Inferior parietal cortex (tissue), 1 donor: ENCODE results near the gene BCL2L11.
A peak's percentile ranks its signal among the peaks of the same experiment; 100 is the strongest.

Source experiments
- DNase-seq: peaks from one replicate; pipeline ENCODE4 v3.0.0-alpha.2; 2016; ENCODE audit errors: extremely low spot score

Gene BCL2L11

GRCh38 chr2:111117598-111118480 is 2.9 kb upstream of the BCL2L11 start:
- peak; percentile 22 for DNase-seq

- DNase-seq, result no peak
These were observed 2.2 kb upstream of the BCL2L11 start for GRCh38 chr2:111118481-111118980.

GRCh38 chr2:111118981-111119821 is 1.5 kb upstream of the BCL2L11 start:
- no peak for DNase-seq

- DNase-seq, result no peak
These were observed 877 bp upstream of the BCL2L11 start for GRCh38 chr2:111119822-111120252.

- DNase-seq, result peak; percentile 42
These were observed 514 bp downstream of the BCL2L11 start for GRCh38 chr2:111121028-111121827.

GRCh38 chr2:111121828-111122630 is 1.3 kb downstream of the BCL2L11 start:
- peak; percentile 87 for DNase-seq

- DNase-seq, result peak; percentile 48
These were observed 2.1 kb downstream of the BCL2L11 start for GRCh38 chr2:111122631-111123421.

GRCh38 chr2:111123751-111124150 is 3.0 kb downstream of the BCL2L11 start:
- DNase-seq, result no peak

- DNase-seq, result no peak
These were observed 5.9 kb downstream of the BCL2L11 start for GRCh38 chr2:111126581-111126980.

GRCh38 chr2:111127351-111127750 is 6.6 kb downstream of the BCL2L11 start:
- DNase-seq, result no peak

- DNase-seq, result no peak
These were observed 7.4 kb downstream of the BCL2L11 start for GRCh38 chr2:111128096-111128495.

GRCh38 chr2:111133603-111134002 is 12.9 kb downstream of the BCL2L11 start:
- no peak for DNase-seq

- no peak for DNase-seq
These were observed 13.3 kb downstream of the BCL2L11 start for GRCh38 chr2:111134055-111134454.

- DNase-seq, result no peak
These were observed 14.7 kb downstream of the BCL2L11 start for GRCh38 chr2:111135237-111135909.

- DNase-seq, result no peak
These were observed 15.2 kb downstream of the BCL2L11 start for GRCh38 chr2:111135910-111136297.

GRCh38 chr2:111138839-111139238 is 18.1 kb downstream of the BCL2L11 start:
- no peak for DNase-seq

- no peak for DNase-seq
These were observed 19.1 kb downstream of the BCL2L11 start for GRCh38 chr2:111139637-111140317.

GRCh38 chr2:111140815-111141214 is 20.1 kb downstream of the BCL2L11 start:
- no peak for DNase-seq

- no peak for DNase-seq
These were observed 21.4 kb downstream of the BCL2L11 start for GRCh38 chr2:111142101-111142500.
